ENCODE measurements around the gene MYO7A. TPM values are rescaled to one million over a fixed set of nuclear protein-coding genes. Genes with fewer than 3 reads are reported as not detected.

MYO7A gene
- polyA plus RNA-seq, 1 experiment: not detected

GRCh38 chr11:77163271-77163670, 35.2 kb downstream of the MYO7A start:
- POLR2A ChIA-PET: no interaction called here
- CTCF ChIA-PET: no interaction called here
- no peak for DNase-seq (ENCODE audit: low read depth, low spot score)
- H3K4me3 ChIP-seq (ENCODE audit: low read depth, low read length): no peak overlapping the region
- H3K9me3 ChIP-seq (ENCODE audit: control insufficient read depth, insufficient read depth, low read length): no peaks in the 10 kb centered on the region; the same call in 1 of the 2 replicates
- TF ChIP-seq CTCF (IDR thresholded peaks at IDR 0.05; ENCODE audit: low read depth, low read length): no peak
- peaks cover 39% of the 10 kb centered on the region for H3K27me3 ChIP-seq (ENCODE audit: control insufficient read depth, insufficient read depth, low read length)
- no peak overlapping the region for H3K27ac ChIP-seq (ENCODE audit: low read depth, low read length)

GRCh38 chr11:77165066-77165465, 37.0 kb downstream of the MYO7A start:
- no peaks in the 10 kb centered on the region; the same call in 1 of the 2 replicates for H3K9me3 ChIP-seq (ENCODE audit: control insufficient read depth, insufficient read depth, low read length)
- CTCF ChIA-PET: no interaction called here

GRCh38 chr11:77166021-77166420, 38.0 kb downstream of the MYO7A start:
- POLR2A ChIA-PET: no interaction called here
- peaks cover 34% of the 10 kb centered on the region for H3K27me3 ChIP-seq (ENCODE audit: control insufficient read depth, insufficient read depth, low read length)
- no peak for TF ChIP-seq CTCF (IDR thresholded peaks at IDR 0.05; ENCODE audit: low read depth, low read length)
- no peaks in the 10 kb centered on the region; the same call in 1 of the 2 replicates for H3K9me3 ChIP-seq (ENCODE audit: control insufficient read depth, insufficient read depth, low read length)
- H3K27ac ChIP-seq (ENCODE audit: low read depth, low read length): no peak overlapping the region
- CTCF ChIA-PET: no interaction called here
- H3K4me3 ChIP-seq (ENCODE audit: low read depth, low read length): no peak overlapping the region
- no peak for DNase-seq (ENCODE audit: low read depth, low spot score)

More at GRCh38 chr11:77165066-77165465, 37.0 kb downstream of the MYO7A start:
- H3K4me3 ChIP-seq (ENCODE audit: low read depth, low read length): no peak overlapping the region
- H3K27me3 ChIP-seq (ENCODE audit: control insufficient read depth, insufficient read depth, low read length): peaks cover 32% of the 10 kb centered on the region
- POLR2A ChIA-PET: no interaction called here
- H3K27ac ChIP-seq (ENCODE audit: low read depth, low read length): no peak overlapping the region
- TF ChIP-seq CTCF (IDR thresholded peaks at IDR 0.05; ENCODE audit: low read depth, low read length): no peak
- no peak for DNase-seq (ENCODE audit: low read depth, low spot score)

- Histone ChIP-seq H3K9me3 (ENCODE audit: control insufficient read depth, insufficient read depth, low read length) (no peaks in the 10 kb centered on the region; the same call in 1 of the 2 replicates), H3K27ac (ENCODE audit: low read depth, low read length) (no peak overlapping the region), H3K4me3 (ENCODE audit: low read depth, low read length) (no peak overlapping the region), H3K27me3 (ENCODE audit: control insufficient read depth, insufficient read depth, low read length) (peaks cover 25% of the 10 kb centered on the region)
- CTCF ChIA-PET: no interaction called here
- no peak for TF ChIP-seq CTCF (IDR thresholded peaks at IDR 0.05; ENCODE audit: low read depth, low read length)
- no peak for DNase-seq (ENCODE audit: low read depth, low spot score)
- POLR2A ChIA-PET: no interaction called here
Measured at GRCh38 chr11:77167111-77167626, 39.1 kb downstream of the MYO7A start.

GRCh38 chr11:77167791-77168190, 39.7 kb downstream of the MYO7A start:
- Histone ChIP-seq H3K4me3 (ENCODE audit: low read depth, low read length) (no peak overlapping the region), H3K27me3 (ENCODE audit: control insufficient read depth, insufficient read depth, low read length) (peaks cover 20% of the 10 kb centered on the region), H3K9me3 (ENCODE audit: control insufficient read depth, insufficient read depth, low read length) (no peaks in the 10 kb centered on the region; the same call in 1 of the 2 replicates), H3K27ac (ENCODE audit: low read depth, low read length) (no peak overlapping the region)
- no peak for TF ChIP-seq CTCF (IDR thresholded peaks at IDR 0.05; ENCODE audit: low read depth, low read length)
- DNase-seq (ENCODE audit: low read depth, low spot score): no peak
- CTCF ChIA-PET: no interaction called here
- POLR2A ChIA-PET: no interaction called here

Measured in AG04450 (cell line).